DMS 273 treated with DMSO at 0.1 percent for 48 hours (cell line): ENCODE results near the gene EML4.
"Not testable (repeated sequence)": the region's sequence is repeated elsewhere in the genome, so short reads cannot be mapped to it uniquely, and the experiment has no call there.

Experiments
- DNase-seq: peaks from one replicate; lab custom pipeline; 2025; lab: John Stamatoyannopoulos, UW

Gene EML4

GRCh38 chr2:42334865-42335264, 165.7 kb downstream of the EML4 start:
- not testable (repeated sequence) for DNase-seq

- DNase-seq, result no peak
These were observed 166.5 kb downstream of the EML4 start for GRCh38 chr2:42335514-42336104.

GRCh38 chr2:42336361-42336965, 167.3 kb downstream of the EML4 start:
- DNase-seq, result no peak

GRCh38 chr2:42337356-42337820, 168.2 kb downstream of the EML4 start:
- no peak for DNase-seq

- no peak for DNase-seq
These were observed 168.9 kb downstream of the EML4 start for GRCh38 chr2:42337846-42338566.

GRCh38 chr2:42338567-42339190, 169.5 kb downstream of the EML4 start:
- DNase-seq, result no peak

GRCh38 chr2:42339191-42339912, 170.2 kb downstream of the EML4 start:
- no peak for DNase-seq

- DNase-seq, result no peak
These were observed 171.1 kb downstream of the EML4 start for GRCh38 chr2:42340045-42340937.

- DNase-seq, result no peak
These were observed 171.9 kb downstream of the EML4 start for GRCh38 chr2:42340938-42341636.

GRCh38 chr2:42342061-42342794, 173.1 kb downstream of the EML4 start:
- no peak for DNase-seq

- DNase-seq, result no peak
These were observed 173.7 kb downstream of the EML4 start for GRCh38 chr2:42342795-42343241.

- DNase-seq, result no peak
These were observed 176.8 kb downstream of the EML4 start for GRCh38 chr2:42345986-42346385.

- not testable (repeated sequence) for DNase-seq
These were observed 177.7 kb downstream of the EML4 start for GRCh38 chr2:42346856-42347255.

GRCh38 chr2:42347518-42347917, 178.4 kb downstream of the EML4 start:
- not testable (repeated sequence) for DNase-seq

GRCh38 chr2:42348113-42348805, 179.1 kb downstream of the EML4 start:
- DNase-seq, result no peak

- DNase-seq, result no peak
These were observed 181.4 kb downstream of the EML4 start for GRCh38 chr2:42350434-42351063.

GRCh38 chr2:42351864-42352263, 182.7 kb downstream of the EML4 start:
- no peak for DNase-seq

- DNase-seq, result no peak
These were observed 184.8 kb downstream of the EML4 start for GRCh38 chr2:42353792-42354429.
